ENCODE measurements around the gene RXRG.

Gene RXRG

DNA sequence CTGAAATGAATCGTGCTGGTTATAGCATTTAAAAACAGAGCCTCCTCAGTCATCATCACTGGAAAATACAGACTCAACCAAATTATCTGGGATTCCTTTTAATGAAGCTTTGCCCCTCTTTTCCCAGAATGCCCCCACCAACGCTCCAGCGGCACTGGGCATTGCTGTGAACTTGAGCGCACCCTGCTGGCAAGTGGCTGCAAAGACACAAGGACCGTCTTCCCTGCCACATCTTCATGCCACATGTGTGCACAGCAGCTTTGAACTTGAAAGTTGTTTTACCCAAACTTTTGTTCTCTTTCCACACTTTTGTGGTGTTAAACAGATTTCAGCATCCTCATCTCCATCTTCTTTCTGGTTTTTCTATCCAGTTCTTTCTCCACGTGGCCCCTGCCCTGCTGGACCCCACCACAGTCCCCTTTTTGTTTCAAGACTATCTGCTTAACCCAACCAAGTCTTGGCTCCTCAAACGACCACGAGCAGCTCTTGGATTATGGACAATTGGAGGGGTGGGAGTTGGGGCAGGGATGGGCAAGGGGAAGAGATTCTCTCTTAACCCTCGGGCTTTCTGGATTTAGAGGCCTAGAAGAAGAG, 75.6 kb downstream of the RXRG start:
- Histone ChIP-seq H3K27ac (ENCODE audit: low read depth, low read length, poor library complexity, severe bottlenecking) (no peak overlapping the region), H2AFZ (ENCODE audit: low read length) (no peak overlapping the region), H3F3A (ENCODE audit: insufficient read depth, low read length) (no peaks in the 10 kb centered on the region), H4K20me1 (ENCODE audit: insufficient read depth, low read length) (no peaks in the 10 kb centered on the region), H3K27me3 (ENCODE audit: insufficient read depth, low read length) (no peaks in the 10 kb centered on the region), H3K79me2 (ENCODE audit: insufficient read depth, low read length) (no peaks in the 10 kb centered on the region), H3K9ac (ENCODE audit: low read length) (no peak overlapping the region), H3K4me3 (ENCODE audit: low read depth, low read length, poor library complexity, severe bottlenecking) (no peak overlapping the region), H3K4me1 (ENCODE audit: insufficient read depth, low read length, severe bottlenecking) (no peaks in the 10 kb centered on the region), H3K9me2 (ENCODE audit: low read depth, low read length) (no peaks in the 10 kb centered on the region), H3K9me3 (ENCODE audit: low read length) (no peaks in the 10 kb centered on the region), H3K4me2 (ENCODE audit: low read length) (no peak overlapping the region), H3K36me3 (ENCODE audit: insufficient read depth, low read length) (no peaks in the 10 kb centered on the region)
- TF ChIP-seq EZH2 (IDR thresholded peaks at IDR 0.05; ENCODE audit: borderline replicate concordance, low read length): no peak
- TF ChIP-seq, protein P1, sequence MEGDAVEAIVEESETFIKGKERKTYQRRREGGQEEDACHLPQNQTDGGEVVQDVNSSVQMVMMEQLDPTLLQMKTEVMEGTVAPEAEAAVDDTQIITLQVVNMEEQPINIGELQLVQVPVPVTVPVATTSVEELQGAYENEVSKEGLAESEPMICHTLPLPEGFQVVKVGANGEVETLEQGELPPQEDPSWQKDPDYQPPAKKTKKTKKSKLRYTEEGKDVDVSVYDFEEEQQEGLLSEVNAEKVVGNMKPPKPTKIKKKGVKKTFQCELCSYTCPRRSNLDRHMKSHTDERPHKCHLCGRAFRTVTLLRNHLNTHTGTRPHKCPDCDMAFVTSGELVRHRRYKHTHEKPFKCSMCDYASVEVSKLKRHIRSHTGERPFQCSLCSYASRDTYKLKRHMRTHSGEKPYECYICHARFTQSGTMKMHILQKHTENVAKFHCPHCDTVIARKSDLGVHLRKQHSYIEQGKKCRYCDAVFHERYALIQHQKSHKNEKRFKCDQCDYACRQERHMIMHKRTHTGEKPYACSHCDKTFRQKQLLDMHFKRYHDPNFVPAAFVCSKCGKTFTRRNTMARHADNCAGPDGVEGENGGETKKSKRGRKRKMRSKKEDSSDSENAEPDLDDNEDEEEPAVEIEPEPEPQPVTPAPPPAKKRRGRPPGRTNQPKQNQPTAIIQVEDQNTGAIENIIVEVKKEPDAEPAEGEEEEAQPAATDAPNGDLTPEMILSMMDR (IDR thresholded peaks at IDR 0.05; ENCODE audit: low read length): peak; percentile 85

DNA sequence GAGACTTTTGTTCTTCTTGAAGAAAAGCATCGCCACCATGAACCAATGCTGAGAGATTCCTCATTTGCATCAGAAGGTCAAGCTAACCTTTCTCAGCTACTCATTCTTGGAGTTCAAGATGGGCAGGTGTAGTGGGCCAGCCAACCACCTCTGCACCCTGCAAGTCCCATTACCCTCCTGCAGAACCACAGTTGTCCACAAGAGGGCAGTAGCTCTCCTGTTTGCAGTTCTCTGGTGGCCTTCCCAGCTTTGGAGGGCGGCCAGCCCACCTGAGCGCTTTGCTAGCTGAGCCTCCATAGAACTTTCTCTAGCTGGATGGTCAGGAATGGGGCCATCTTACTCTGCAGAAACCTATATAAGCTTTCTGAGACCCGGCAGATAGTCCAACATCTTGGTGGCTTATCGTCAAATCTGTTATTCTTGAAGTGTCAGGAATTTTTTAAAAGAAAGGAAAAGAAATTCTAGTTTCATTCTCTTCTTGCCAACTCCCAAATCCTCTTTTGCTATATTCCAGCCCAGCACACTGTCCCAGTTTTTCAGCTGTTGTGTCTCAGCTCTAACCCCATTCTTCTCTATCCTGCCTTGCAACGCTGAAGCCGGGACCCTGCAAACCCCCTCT, 77.4 kb downstream of the RXRG start:
- no peaks in the 10 kb centered on the region for H4K20me1 ChIP-seq (ENCODE audit: insufficient read depth, low read length)
- no peak overlapping the region for H2AFZ ChIP-seq (ENCODE audit: low read length)
- no peaks in the 10 kb centered on the region for H3K9me3 ChIP-seq (ENCODE audit: low read length)
- H3K27me3 ChIP-seq (ENCODE audit: insufficient read depth, low read length): no peaks in the 10 kb centered on the region
- H3K9me2 ChIP-seq (ENCODE audit: low read depth, low read length): no peaks in the 10 kb centered on the region
- H3K4me1 ChIP-seq (ENCODE audit: insufficient read depth, low read length, severe bottlenecking): no peaks in the 10 kb centered on the region
- H3K4me3 ChIP-seq (ENCODE audit: low read depth, low read length, poor library complexity, severe bottlenecking): no peak overlapping the region
- no peak for TF ChIP-seq EZH2 (IDR thresholded peaks at IDR 0.05; ENCODE audit: borderline replicate concordance, low read length)
- TF ChIP-seq, protein P1 (IDR thresholded peaks at IDR 0.05; ENCODE audit: low read length): peak; percentile 90
- no peak overlapping the region for H3K4me2 ChIP-seq (ENCODE audit: low read length)
- H3F3A ChIP-seq (ENCODE audit: insufficient read depth, low read length): no peaks in the 10 kb centered on the region
- no peaks in the 10 kb centered on the region for H3K79me2 ChIP-seq (ENCODE audit: insufficient read depth, low read length)
- no peaks in the 10 kb centered on the region for H3K36me3 ChIP-seq (ENCODE audit: insufficient read depth, low read length)
- no peak overlapping the region for H3K27ac ChIP-seq (ENCODE audit: low read depth, low read length, poor library complexity, severe bottlenecking)
- H3K9ac ChIP-seq (ENCODE audit: low read length): no peak overlapping the region

DNA sequence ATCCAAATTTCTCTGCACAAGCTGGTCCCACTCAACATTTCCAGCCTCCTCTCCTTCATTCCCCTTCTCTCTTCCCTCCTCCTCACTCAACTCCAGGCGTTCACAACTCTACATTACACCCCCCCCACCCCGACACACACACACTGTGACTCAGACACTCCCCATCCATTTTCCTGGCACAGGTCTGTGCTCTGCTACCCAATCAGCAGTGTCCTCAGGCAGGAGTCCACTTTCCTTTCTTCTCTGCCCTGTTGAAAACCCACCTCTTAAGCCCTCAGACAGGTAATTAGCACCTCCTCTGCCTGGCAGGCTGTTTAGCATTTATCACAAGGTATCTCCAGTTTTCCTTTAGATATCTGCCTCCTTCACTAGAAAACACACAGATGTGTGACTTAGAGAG, 79.6 kb downstream of the RXRG start:
- no peak overlapping the region for H2AFZ ChIP-seq (ENCODE audit: low read length)

More for the DNA sequence above, 79.6 kb downstream of the RXRG start:
- Histone ChIP-seq H3K9me2 (ENCODE audit: low read depth, low read length) (no peaks in the 10 kb centered on the region), H3K9me3 (ENCODE audit: low read length) (no peaks in the 10 kb centered on the region), H3K27me3 (ENCODE audit: insufficient read depth, low read length) (0 out of 2 replicates have a peak, but pooled peaks cover 4% of the 10 kb centered on the region), H3K36me3 (ENCODE audit: insufficient read depth, low read length) (no peaks in the 10 kb centered on the region), H3K4me3 (ENCODE audit: low read depth, low read length, poor library complexity, severe bottlenecking) (no peak overlapping the region), H3K27ac (ENCODE audit: low read depth, low read length, poor library complexity, severe bottlenecking) (no peak overlapping the region), H3K4me1 (ENCODE audit: insufficient read depth, low read length, severe bottlenecking) (no peaks in the 10 kb centered on the region), H4K20me1 (ENCODE audit: insufficient read depth, low read length) (no peaks in the 10 kb centered on the region), H3K4me2 (ENCODE audit: low read length) (no peak overlapping the region), H3F3A (ENCODE audit: insufficient read depth, low read length) (no peaks in the 10 kb centered on the region), H3K79me2 (ENCODE audit: insufficient read depth, low read length) (no peaks in the 10 kb centered on the region), H3K9ac (ENCODE audit: low read length) (no peak overlapping the region)
- TF ChIP-seq EZH2 (IDR thresholded peaks at IDR 0.05; ENCODE audit: borderline replicate concordance, low read length): no peak
- TF ChIP-seq, protein P1 (IDR thresholded peaks at IDR 0.05; ENCODE audit: low read length): no peak
